Hypothalamus (tissue), 51 donors: ENCODE measurements around the gene RARB.

Experiments
- DNase-seq, 51 donors: peaks; one replicate each; lab custom pipeline; 2025; lab: John Stamatoyannopoulos, UW

Gene RARB

DNA sequence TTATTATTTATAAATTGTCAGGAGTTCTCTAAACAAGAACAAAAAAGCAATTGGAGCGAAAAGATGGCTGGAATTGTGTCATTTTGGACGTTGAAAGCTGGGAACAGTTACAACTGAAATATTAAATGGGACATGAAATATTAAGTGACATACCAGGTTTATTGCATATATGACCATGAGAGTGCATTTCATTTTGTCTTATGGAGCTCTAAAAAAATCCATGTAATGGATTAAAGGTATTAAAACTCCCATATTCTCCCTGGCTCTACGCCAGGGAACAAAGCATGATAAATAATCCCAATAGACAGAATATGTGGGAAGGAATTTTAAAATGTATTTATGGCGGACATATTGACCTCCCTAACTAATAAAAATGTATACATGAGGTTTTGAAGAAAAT lies 17.7 kb downstream of the RARB start:
- no peak for DNase-seq

DNA sequence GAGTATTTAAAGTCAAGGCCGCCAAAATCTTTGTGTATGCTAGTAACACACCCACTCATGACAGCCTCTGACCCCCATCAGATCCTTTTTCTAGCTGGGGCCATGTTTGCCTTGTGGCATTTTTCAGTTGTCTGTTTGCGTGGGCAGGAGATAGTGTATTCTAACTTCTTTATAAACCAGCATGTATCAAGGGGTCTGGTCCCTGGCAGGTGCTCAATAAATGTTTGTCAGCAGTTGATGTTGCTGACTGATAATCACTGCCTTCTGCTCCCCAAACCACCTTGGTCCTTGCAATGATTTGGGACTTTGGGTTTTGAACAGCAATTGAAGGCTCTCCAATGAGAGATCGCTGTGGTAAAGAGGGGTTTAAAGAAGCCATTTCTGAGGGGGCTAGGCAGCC lies 19.2 kb downstream of the RARB start:
- DNase-seq: no peak

DNA sequence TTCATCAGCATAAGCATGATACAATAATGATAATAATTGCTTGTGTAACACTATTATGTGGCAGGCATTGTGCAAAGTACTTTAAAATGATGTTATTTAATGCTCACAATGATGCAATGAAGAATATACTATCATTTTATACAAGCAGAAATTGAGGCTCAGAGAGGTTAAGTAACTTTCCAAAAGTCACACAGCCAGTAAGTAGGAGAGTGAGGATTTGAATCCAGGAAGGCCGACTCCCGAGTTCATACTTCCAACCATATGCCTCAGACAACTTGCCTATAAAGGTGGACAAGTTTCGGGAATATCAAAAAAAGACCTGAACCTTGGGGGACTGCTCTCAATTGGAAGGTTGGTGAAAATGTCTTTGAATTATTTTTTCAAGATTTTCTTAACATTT lies 19.9 kb downstream of the RARB start:
- DNase-seq: no peak

DNA sequence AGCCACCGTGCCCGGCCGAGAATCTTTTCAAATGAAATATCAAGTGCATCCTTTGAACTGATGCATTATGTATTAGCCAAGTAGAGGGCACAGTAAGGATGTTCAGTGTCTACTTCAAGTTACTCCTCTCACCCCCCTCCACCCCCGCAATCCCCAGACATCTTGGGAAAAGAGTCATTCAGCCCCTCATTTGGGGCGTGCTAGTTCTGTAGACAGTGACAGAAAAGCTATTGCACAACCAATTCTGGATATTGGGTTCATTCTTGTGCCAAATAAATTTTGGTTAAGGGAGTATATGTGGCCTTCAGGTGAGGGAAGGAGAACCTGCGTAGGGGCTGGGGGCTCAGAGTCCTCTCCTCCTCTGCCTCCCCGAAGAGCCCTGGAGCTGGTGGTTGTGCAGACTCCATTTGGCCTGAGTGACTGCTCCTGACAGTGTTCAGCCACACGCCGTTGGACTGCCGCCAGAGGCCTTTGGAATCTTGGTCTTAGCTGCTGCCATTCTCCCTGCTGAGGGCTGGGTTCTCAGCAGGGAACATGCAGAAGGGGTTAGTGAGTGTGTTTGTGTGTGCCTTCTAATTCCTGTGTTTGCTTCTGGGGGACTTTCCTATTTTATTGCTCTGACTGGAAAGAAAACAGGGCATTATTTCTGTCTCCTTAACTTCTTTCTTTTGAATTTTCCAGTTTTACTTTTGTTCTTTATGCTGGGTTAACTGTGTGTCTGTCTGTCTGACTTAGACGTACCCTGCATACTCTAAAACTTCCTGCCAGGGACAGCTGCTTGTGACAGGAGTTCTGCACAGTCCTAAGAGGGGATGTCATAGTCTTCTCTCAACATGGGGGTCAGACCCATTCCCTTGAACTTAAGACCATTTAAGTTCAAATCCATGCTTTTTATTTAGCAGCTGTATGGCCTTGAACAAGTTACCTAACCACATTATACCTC lies 21.0 kb downstream of the RARB start:
- peak in 33 of 51 donors; percentile 3 to 68 (median 37) for DNase-seq

DNA sequence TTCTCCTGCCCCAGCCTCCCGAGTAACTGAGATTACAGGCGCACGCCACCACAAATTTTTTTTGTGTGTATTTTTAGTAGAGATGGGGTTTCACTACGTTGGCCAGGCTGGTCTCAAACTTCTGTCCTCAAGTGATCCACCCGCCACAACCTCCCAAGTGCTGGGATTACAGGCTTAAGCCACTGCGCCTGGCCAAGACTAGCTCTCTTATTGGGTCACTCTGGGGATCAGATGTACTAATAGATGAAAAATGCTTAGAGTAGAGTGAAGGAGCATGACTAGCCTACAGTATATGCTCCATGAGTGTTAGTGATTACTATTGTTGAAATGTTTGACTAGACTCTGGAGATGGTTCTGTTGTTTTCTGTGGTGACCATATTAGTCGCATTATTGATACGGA lies 21.8 kb downstream of the RARB start:
- no peak for DNase-seq

DNA sequence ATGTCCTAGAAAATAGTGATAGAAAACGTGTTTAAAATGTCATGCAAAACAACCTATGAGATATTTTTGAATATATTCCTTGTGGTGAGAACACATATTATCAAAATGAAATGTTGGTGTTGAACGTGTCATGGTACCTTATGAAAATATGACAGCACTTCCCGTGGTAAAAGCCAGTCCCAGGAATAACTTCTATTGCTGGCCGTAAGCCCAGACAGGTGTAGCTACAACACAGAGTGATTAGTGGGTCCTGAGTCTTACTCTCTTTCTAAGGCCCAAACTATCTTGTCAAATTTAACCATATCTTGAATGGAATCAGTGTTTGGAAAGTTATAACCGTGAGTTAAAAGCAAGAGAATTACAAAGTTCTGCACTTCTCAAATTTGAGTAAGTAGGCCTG lies 24.1 kb downstream of the RARB start:
- DNase-seq: no peak

DNA sequence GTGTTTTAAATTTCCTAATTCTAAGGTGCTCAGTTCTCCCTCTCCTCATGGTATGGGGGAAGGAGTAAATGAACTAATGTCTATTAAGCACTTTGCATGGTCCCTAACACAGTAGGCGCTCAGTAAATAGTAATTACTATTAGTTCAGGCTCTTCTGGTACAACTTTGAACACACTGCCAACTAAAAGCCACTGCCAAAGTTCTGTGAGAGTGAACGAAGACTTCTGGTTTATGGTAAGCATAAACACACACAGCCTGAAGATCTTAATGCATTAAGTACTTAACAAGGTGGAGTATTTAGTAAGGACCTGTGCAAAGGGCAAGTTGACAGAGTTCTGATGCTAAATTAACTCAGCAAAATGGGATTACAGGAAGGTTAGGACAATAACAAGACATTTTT lies 24.7 kb downstream of the RARB start:
- no peak for DNase-seq

DNA sequence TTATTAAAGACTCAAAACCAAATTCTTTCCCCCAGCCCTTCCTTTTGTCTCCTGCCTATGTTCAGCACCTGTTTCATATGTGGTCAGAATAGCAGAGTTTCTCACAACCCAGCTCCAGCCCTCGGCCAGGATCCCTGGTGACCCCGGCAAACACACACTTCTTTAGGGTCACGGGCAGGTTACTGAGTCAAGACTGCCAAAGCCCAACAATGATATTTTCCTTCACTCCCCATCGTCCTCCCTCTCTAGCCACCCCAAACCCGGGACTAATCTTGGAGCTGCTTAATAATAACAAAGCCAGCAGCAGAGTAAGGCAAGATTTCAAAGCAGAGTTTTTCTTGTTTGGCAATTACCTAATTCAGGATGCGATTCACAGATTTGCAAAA lies 25.5 kb downstream of the RARB start:
- DNase-seq: no peak

DNA sequence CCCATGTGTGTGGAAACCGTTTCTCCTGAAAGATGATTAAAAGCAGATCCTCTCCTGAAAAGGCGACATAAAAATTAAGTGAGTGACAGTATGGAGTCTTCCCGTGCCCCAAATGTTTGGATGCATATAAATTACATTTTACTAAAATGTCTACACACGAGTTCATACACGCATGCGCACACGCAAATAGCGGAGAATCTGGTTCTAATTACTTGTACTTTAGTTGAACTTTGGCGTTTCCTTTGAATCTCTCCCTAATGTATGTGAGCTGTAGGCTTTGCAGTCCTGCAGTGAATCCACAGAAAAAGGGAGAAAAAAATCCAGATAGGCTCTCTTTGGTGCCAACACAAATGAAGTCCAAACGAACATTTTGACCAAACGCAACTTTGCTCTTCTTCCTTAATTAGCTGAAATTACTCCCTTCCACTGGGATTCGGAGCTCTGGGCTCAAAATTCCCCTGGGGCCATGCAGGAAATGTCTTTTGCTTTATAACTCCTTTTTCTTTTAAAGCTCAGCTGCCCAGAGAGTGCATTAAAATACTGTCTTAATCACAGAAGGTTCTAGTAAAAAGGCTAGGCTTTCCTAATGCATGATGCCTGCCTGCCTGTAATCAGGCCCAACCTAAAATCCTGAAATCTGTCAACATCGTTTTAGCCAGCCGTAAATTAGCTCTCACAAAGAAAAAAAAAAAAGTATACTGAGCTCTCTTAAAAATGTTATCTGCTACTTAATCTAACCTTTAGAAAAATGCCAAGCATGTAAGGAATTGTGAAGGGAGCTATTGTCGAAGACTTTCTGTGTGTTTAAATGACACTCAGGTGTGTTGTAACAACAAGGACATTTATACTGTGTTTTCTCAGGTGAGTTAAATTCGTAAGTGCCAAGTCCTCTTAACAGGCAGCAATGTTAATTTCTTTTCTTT lies 26.2 kb downstream of the RARB start:
- DNase-seq: no peak

DNA sequence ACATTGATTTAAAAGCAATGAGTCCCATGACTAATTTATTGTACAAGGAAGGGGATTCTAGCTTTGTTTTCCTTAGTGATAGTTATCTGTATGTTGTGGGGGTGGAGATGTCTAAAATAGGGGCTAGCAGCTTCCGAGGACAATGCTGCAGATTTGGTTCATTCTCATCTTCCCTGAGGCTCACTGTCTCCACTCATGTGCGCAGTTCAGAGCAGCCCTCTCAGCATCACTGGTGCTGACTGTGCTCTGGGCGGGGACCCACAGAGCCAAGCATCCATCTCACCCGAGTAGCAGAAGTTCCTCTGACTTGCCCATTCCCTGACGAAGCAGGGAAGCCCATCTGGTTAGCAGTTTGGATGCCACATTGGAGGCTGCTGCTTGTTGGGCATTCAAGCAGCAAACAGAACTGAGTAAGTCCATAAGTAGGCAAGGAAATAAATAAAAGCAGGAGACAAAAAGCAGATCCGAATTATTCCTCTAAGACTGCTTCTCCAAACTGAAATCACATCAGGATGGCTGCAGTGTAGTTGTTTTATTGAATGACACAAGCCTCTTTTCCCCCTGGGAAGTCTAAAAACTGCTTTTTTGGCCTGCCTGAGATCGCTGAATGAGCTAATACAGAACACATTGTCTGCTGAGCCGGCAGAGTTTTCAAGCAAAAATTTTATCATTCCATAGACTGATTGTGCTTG lies 27.5 kb downstream of the RARB start:
- peak in 3 of 51 donors; percentile 12 to 58 (median 47) for DNase-seq

DNA sequence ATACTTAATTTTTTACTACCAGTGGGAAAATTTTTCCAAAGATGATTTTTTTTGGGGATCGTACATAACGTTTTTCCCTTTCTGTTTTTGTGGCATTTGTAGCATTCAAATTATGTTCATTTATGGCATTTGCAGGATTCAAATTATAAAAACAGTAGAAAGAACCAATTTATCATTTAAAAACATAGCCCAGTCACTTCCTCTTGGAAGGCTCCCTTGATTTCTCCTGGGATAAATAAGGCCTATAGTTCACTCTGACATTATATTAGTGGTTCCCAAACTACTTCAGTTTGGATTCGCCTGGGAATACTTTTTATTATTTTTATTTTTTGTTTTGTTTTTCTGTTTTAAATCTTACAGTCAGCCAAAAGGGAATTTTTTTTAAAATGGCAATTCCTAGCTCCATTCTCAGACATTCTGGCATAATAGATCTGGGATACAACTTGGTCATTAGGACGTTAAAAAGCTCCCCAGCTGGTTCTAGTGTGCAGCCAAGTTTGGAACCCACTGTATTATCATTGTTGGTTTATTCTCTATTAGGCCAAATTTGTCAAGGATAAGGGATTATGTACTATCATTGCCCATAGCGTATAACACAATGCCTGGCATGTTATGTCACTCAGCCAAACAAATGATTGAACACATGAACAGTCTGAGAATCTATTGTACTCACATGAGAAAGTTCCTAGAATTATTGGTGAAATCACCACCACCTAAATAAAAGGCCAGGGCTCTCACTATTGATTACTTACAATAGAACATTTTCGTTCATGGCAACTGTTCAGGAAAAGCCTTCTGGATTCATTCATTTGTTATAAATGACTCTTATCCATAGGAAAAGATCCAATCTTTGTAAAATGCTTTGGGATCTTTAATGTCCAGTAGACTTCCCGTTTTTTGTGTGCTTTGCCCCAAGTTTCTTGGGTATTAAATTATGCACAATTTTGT lies 28.9 kb downstream of the RARB start:
- DNase-seq: no peak

DNA sequence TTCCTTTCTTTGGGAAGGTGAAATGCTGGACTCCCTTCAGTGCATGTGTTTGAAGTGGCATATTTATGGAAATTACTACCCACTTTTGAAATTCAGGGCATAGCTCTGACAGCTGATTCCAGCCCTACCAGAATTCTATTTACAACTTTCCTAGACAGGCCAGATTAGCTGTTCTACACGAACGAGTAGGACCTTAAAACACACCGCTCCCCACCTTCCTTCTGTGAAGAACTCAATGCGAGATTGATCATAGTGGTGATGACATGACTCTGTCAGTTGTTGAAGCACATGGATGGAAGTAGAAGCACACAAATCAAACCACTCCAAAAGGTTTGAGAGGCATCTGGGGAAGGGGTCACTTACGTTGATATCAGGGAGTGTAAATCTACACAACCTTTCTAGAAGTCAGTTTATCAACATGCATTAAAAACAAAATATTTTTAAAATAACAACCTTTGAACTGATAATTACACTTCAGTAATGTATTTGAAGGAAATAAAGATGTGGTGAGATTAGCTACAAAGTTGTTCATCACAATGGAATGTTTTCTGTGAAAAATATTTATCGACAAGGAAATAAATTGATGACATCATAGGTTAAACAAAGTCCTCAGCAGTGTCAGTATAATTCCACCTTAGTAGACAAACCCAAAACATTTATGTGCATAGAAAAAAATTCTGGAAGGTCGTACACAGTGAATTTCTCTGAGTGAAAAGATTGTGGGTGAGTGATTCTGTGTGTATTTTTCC lies 29.8 kb downstream of the RARB start:
- DNase-seq: no peak

DNA sequence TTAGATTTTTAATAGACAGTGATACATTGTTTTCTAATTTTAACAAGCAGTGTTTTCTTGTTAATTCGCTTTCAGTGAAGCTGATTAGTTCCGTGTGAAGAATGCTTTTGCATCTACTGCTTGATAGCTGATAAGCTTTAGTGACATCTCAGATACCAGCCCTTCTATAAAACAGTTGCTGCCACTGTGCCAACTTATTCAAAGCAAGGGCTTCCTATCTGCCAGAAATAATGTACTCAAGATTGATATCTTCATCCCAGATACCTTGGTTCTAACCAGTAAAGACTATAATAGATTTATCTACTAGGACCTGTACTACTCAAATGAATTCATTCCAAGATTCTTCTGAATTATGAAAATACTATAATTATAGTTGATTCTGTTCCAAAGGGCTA lies 30.4 kb downstream of the RARB start:
- DNase-seq: no peak

DNA sequence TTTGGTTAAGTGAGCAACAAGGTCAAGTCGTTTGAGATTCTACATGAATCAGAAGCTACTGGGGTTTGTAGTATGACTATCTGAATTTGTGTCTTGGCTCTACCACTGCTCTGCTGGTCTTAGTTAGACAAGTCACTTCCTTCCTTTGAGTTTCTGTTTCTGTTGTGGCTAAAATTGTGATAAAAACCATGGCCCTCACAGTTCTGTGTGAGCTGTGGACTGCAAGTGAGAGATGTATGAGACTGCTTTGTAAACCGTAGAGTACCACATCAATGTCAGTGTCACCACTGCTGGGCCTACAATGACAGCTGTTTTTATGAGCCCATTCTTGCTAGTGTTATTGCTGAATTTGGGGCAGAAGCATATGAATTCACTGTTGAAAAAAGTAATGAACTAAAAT lies 32.7 kb downstream of the RARB start:
- no peak for DNase-seq

DNA sequence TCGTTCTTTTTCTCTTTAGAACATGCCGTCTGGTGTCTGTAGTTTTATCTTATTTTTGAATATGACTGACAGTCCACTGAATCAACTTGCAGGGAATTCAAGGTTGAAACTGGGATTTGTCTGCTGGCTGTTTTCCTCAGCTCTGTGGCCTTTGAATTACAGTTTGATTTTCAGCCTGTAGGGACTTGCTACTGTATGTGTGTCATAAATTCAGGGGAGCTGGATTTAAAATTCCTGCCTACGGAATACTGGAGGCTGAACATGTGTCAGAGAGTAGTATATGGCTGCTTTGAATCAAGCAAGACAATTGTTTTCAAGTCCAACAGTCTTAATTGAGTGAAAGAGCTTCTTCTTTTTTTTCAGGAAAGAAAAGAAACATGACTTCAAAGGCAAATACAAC lies 33.9 kb downstream of the RARB start:
- no peak for DNase-seq

DNA sequence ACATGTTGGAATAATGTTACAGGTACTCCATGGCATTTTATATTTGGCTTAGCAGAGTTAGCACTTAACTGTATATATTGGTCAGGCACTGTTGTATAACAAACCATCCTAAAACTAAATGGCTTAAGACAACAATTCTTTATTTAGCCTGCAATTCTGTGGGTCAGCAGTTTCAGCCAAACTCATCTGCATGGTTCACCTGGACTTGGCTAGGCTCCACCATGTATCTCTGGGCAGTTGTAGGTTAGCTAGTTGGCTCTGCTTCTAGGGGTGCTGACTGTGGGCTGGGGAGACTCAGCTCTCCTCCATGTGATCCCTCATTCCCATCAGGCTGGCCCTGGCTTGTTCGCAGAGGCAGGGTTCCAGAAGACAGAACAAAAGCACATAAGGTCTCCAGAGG lies 34.4 kb downstream of the RARB start:
- no peak for DNase-seq

DNA sequence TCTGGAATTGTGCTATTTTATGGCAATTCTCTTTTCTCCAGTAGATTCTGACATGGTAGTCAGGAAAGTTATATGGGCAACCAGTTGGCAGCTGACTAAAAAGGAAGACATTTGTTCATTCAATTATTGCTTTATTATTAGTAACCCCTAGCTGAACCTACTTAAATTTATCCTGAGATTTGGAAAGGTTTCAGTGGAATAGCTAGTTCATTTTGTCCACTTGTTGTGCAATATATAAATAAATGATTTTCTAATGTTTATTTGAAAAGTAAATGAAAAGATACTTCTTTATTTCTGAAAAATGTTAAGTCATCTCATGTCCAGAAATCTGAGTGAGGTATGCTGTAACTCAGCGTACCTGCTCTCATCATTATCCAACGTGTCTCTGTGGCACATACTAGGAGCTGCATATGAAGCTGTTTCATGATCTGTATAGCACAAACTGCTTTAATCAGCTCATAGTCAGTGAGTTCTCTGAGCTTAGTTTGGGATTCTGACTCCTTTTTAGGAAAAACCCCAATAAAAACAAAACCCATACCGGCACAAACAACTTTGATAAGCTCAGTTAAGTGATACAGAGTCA lies 35.9 kb downstream of the RARB start:
- DNase-seq: no peak

DNA sequence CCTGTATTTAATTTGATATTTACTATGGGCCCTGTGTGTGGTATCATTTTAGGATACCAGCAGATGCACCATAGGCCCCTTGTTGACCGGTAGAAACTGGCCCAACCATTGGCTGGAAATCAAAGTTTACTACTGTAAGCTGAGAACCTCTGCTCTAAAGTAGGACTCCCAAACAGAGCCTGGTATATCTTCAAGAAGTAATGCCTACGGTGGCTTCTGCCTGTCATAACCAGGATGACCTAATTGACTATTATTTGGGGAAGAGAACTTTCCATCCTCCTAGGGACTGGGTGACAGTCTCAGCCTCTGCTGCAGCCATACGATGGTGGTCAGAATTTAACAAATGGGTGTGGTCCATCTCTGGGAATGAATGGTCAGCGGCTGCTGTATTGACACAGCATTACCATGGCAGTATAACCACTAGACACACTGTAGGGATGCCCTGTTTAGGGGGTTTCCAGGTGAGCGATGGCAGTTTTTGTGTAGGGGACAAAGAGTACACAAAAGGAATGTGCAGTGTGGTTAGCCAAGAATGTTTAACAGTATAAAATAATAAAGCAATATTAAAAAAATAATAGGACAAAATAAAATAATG lies 37.3 kb downstream of the RARB start:
- no peak for DNase-seq
